Uterus (tissue), 2 donors: ENCODE measurements around the gene SLC6A4.

ENCODE experiments used
- POLR2A ChIP-seq, 2 donors: fragments of 450-650 bp; IDR thresholded peaks; one replicate each; pipeline ENCODE4 v1.6.1; 2016; ENCODE audit warnings: antibody characterized with exemption in 2 of 2, mild to moderate bottlenecking in 1 of 2, moderate library complexity in 1 of 2
- TF ChIP-seq, protein P1 (sequence below), 4 experiments: fragments of 200-600 bp in 2 of 4; fragments of 450-650 bp in 2 of 4; sonication (generic) in 2 of 4; IDR thresholded peaks; one replicate each; pipeline ENCODE4 v1.5.1; 2016 to 2019; ENCODE audit warnings: antibody characterized with exemption in 4 of 4, mild to moderate bottlenecking in 2 of 4, moderate library complexity in 1 of 4

DNA sequence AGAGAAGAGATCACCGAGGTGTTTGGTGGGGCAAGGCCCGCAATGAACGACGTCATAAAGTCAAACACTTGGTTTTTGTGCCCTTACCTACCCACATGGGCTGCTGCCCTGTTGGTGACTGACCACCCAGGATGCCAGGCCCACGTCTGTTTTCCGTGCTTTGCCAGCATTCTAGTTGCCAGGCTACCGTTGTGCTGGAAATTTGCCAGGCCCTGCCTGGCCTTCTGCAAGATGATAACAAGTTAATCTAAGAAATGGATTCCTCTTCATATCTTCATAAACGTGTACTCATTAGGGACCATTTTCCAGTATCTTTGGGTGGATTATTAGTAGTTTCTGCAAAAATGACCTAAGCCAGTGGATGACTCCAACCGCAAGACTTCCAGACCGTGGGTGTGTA is 35.4 kb downstream of the SLC6A4 start:
- TF ChIP-seq, protein P1, sequence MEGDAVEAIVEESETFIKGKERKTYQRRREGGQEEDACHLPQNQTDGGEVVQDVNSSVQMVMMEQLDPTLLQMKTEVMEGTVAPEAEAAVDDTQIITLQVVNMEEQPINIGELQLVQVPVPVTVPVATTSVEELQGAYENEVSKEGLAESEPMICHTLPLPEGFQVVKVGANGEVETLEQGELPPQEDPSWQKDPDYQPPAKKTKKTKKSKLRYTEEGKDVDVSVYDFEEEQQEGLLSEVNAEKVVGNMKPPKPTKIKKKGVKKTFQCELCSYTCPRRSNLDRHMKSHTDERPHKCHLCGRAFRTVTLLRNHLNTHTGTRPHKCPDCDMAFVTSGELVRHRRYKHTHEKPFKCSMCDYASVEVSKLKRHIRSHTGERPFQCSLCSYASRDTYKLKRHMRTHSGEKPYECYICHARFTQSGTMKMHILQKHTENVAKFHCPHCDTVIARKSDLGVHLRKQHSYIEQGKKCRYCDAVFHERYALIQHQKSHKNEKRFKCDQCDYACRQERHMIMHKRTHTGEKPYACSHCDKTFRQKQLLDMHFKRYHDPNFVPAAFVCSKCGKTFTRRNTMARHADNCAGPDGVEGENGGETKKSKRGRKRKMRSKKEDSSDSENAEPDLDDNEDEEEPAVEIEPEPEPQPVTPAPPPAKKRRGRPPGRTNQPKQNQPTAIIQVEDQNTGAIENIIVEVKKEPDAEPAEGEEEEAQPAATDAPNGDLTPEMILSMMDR (IDR thresholded peaks at IDR 0.05), result no peak
- TF ChIP-seq POLR2A (IDR thresholded peaks at IDR 0.05), result no peak
